ENCODE measurements around the gene TMEM125.

Gene TMEM125

GRCh38 chr1:43266881-43267280 is 2.9 kb upstream of the TMEM125 start:
- H3K4me3 ChIP-seq (ENCODE audit: low read depth, low read length): no peak overlapping the region
- DNase-seq (ENCODE audit: low read depth, low spot score): no peak
- TF ChIP-seq CTCF (IDR thresholded peaks at IDR 0.05; ENCODE audit: low read depth, low read length): no peak
- in situ Hi-C loops (cut with HindIII; ENCODE audit: low sequenced_read_pairs): no loop called here

GRCh38 chr1:43267291-43267805 is 2.4 kb upstream of the TMEM125 start:
- TF ChIP-seq CTCF (IDR thresholded peaks at IDR 0.05; ENCODE audit: low read depth, low read length): no peak
- DNase-seq (ENCODE audit: low read depth, low spot score): peak; percentile 51
- in situ Hi-C loops (cut with HindIII; ENCODE audit: low sequenced_read_pairs): no loop called here

GRCh38 chr1:43267818-43268425 is 1.9 kb upstream of the TMEM125 start:
- H3K4me3 ChIP-seq (ENCODE audit: low read depth, low read length): no peak overlapping the region

More at GRCh38 chr1:43267291-43267805, 2.4 kb upstream of the TMEM125 start:
- H3K4me3 ChIP-seq (ENCODE audit: low read depth, low read length): no peak overlapping the region

GRCh38 chr1:43270421-43271095 is 775 bp downstream of the TMEM125 start:
- in situ Hi-C loops (cut with HindIII; ENCODE audit: low sequenced_read_pairs): no loop called here
- DNase-seq (ENCODE audit: low read depth, low spot score): no peak
- H3K4me3 ChIP-seq (ENCODE audit: low read depth, low read length): no peak overlapping the region
- TF ChIP-seq CTCF (IDR thresholded peaks at IDR 0.05; ENCODE audit: low read depth, low read length): no peak

More at GRCh38 chr1:43267818-43268425, 1.9 kb upstream of the TMEM125 start:
- in situ Hi-C loops (cut with HindIII; ENCODE audit: low sequenced_read_pairs): no loop called here
- no peak for TF ChIP-seq CTCF (IDR thresholded peaks at IDR 0.05; ENCODE audit: low read depth, low read length)
- DNase-seq (ENCODE audit: low read depth, low spot score): no peak

- TF ChIP-seq CTCF (IDR thresholded peaks at IDR 0.05; ENCODE audit: low read depth, low read length): no peak
- no peak overlapping the region for H3K4me3 ChIP-seq (ENCODE audit: low read depth, low read length)
- no peak for DNase-seq (ENCODE audit: low read depth, low spot score)
- in situ Hi-C loops (cut with HindIII; ENCODE audit: low sequenced_read_pairs): no loop called here
These were observed 1.7 kb downstream of the TMEM125 start for GRCh38 chr1:43271186-43272118.

- no peak for TF ChIP-seq CTCF (IDR thresholded peaks at IDR 0.05; ENCODE audit: low read depth, low read length)
These were observed 2.4 kb downstream of the TMEM125 start for GRCh38 chr1:43272161-43272560.

More at GRCh38 chr1:43272161-43272560, 2.4 kb downstream of the TMEM125 start:
- in situ Hi-C loops (cut with HindIII; ENCODE audit: low sequenced_read_pairs): no loop called here
- no peak overlapping the region for H3K4me3 ChIP-seq (ENCODE audit: low read depth, low read length)
- no peak for DNase-seq (ENCODE audit: low read depth, low spot score)
